HCT116 (cell line): ENCODE measurements around the gene CDK10. TPM values are rescaled to one million over a fixed set of nuclear protein-coding genes. Genes with fewer than 3 reads are reported as not detected.

Experiments
- ATAC-seq: fragments of 200-7000 bp; cut with Tn5 transposase; 2 replicates; pipeline ENCODE4 v1.9.1; 2020; ENCODE audit warnings: mild to moderate bottlenecking, moderate library complexity
- BruUV-seq: library from RNA; stranded (reverse); fragments of 400-500 nt; replicated peaks from 2 replicates; lab custom pipeline; 2021; lab: Mats Ljungman, UMichigan
- CTCF ChIA-PET: fragments of 300-600 bp; sonication (Branson Sonifier 250); formaldehyde crosslinking; loops from one replicate; lab custom pipeline; 2021; ENCODE audit warnings: antibody characterized with exemption; lab: Charles Lee
- POLR2A ChIA-PET: fragments of 300-600, 350-600 bp; sonication (Branson Sonifier 250); formaldehyde crosslinking; loops from one replicate; lab custom pipeline; 2021; ENCODE audit warnings: antibody characterized with exemption; lab: Charles Lee
- RAD21 ChIA-PET, 2 experiments: fragments of 300-600 bp; sonication (Branson Sonifier 250); formaldehyde crosslinking; loops; one replicate each; lab custom pipeline; 2023; ENCODE audit warnings: low total read pairs in 2 of 2; ENCODE audit not compliant: uncharacterized antibody in 2 of 2, unreplicated experiment in 2 of 2, low non-redundant PET in 1 of 2; lab: Charles Lee
- DNase-seq: peaks from one replicate; pipeline ENCODE4 v3.0.0-alpha.2; 2010; ENCODE audit warnings: low read depth, low spot score
- H2AFZ ChIP-seq: fragments of 200-600 bp; shearing (Covaris generic), sonication (generic); 2 replicates; pipeline ENCODE4 v1.6.1; 2017; ENCODE audit warnings: low read depth, mixed run types, mixed read lengths, antibody characterized with exemption, low read length; ENCODE audit not compliant: poor library complexity, severe bottlenecking
- H3K27ac ChIP-seq: 2 replicates; pipeline ENCODE4 v1.5.1; 2012; ENCODE audit warnings: low read depth, low read length
- H3K27me3 ChIP-seq: fragments of 200-600 bp; sonication (generic); 2 replicates; pipeline ENCODE4 v1.6.1; 2016; ENCODE audit warnings: mixed run types, low read length, mixed read lengths; ENCODE audit not compliant: insufficient read depth
- H3K36me3 ChIP-seq, 2 experiments: fragments of 200-500 bp in 1 of 2; fragments of 200-600 bp in 1 of 2; sonication (Bioruptor generic) in 1 of 2; sonication (generic) in 1 of 2; 2 replicates each; pipeline versions ENCODE4 v1.5.1 to v1.6.1; 2014 to 2016; ENCODE audit warnings: low read length in 2 of 2, inconsistent platforms in 1 of 2, mixed read lengths in 1 of 2, mixed run types in 1 of 2; ENCODE audit not compliant: insufficient read depth in 2 of 2, control insufficient read depth in 1 of 2
- H3K4me1 ChIP-seq, 2 experiments: fragments of 200-600 bp in 1 of 2; sonication (generic) in 1 of 2; 2 replicates each; pipeline versions ENCODE4 v1.5.1 to v1.6.1; 2012 to 2017; ENCODE audit warnings: low read length in 2 of 2, inconsistent platforms in 1 of 2, mild to moderate bottlenecking in 1 of 2, mixed read lengths in 1 of 2, mixed run types in 1 of 2, moderate library complexity in 1 of 2; ENCODE audit not compliant: insufficient read depth in 2 of 2, control insufficient read depth in 1 of 2
- H3K4me2 ChIP-seq: fragments of 200-600 bp; sonication (generic); 2 replicates; pipeline ENCODE4 v1.6.1; 2017; ENCODE audit warnings: mixed run types, low read length, mixed read lengths
- H3K4me3 ChIP-seq, 2 experiments: fragments of 200-600 bp in 1 of 2; sonication (generic) in 1 of 2; replicated peaks in 1 of 2; 2 replicates each; pipeline ENCODE4 v1.5.1; 2011 to 2016; ENCODE audit warnings: low read length in 2 of 2, control low read depth in 1 of 2, low read depth in 1 of 2, mild to moderate bottlenecking in 1 of 2, mixed read lengths in 1 of 2, mixed run types in 1 of 2
- H3K79me2 ChIP-seq: fragments of 200-600 bp; sonication (generic); 2 replicates; pipeline ENCODE4 v1.6.1; 2017; ENCODE audit warnings: mild to moderate bottlenecking, mixed run types, low read length, moderate library complexity, mixed read lengths; ENCODE audit not compliant: insufficient read depth
- H3K9ac ChIP-seq: fragments of 200-600 bp; sonication (generic); 2 replicates; pipeline ENCODE4 v1.6.1; 2016; ENCODE audit warnings: low read length, mixed read lengths
- H3K9me2 ChIP-seq: fragments of 200-600 bp; sonication (generic), shearing (Covaris generic); 2 replicates; pipeline ENCODE4 v1.6.1; 2017; ENCODE audit warnings: mixed run types, mild to moderate bottlenecking, moderate library complexity; ENCODE audit not compliant: insufficient read depth
- H3K9me3 ChIP-seq, 2 experiments: fragments of 200-500 bp in 1 of 2; fragments of 200-600 bp in 1 of 2; sonication (Bioruptor generic) in 1 of 2; sonication (generic) in 1 of 2; 2 replicates each; pipeline ENCODE4 v1.6.1; 2014 to 2017; ENCODE audit warnings: low read length in 2 of 2, mixed read lengths in 2 of 2, inconsistent platforms in 1 of 2, low read depth in 1 of 2, mild to moderate bottlenecking in 1 of 2, mixed run types in 1 of 2, moderate library complexity in 1 of 2; ENCODE audit not compliant: control insufficient read depth in 1 of 2, insufficient read depth in 1 of 2
- H4K20me1 ChIP-seq: fragments of 200-600 bp; sonication (generic), shearing (Covaris generic); 2 replicates; pipeline ENCODE4 v1.6.1; 2017; ENCODE audit warnings: mixed run types, mild to moderate bottlenecking, moderate library complexity; ENCODE audit not compliant: insufficient read depth
- CBX3 ChIP-seq: IDR thresholded peaks from 2 replicates; pipeline ENCODE4 v1.6.1; 2012; ENCODE audit warnings: low read depth
- CEBPB ChIP-seq: IDR thresholded peaks from 2 replicates; pipeline ENCODE4 v1.6.1; 2012; ENCODE audit warnings: low read depth
- ELF1 ChIP-seq: IDR thresholded peaks from 2 replicates; pipeline ENCODE4 v1.6.1; 2012; ENCODE audit warnings: low read depth, borderline replicate concordance
- EZH2 ChIP-seq: fragments of 200-600 bp; sonication (generic); IDR thresholded peaks from 2 replicates; pipeline ENCODE4 v1.6.1; 2017; ENCODE audit warnings: antibody characterized with exemption, mixed run types
- EZH2phosphoT487 ChIP-seq: fragments of 200-600 bp; IDR thresholded peaks from 2 replicates; pipeline ENCODE4 v1.6.1; 2018; ENCODE audit warnings: antibody characterized with exemption, borderline replicate concordance
- POLR2A ChIP-seq: IDR thresholded peaks from 2 replicates; pipeline ENCODE4 v1.7.0; 2011; ENCODE audit warnings: borderline replicate concordance; ENCODE audit not compliant: insufficient read depth, insufficient read length; ENCODE audit errors: extremely low read depth
- POLR2AphosphoS5 ChIP-seq: IDR thresholded peaks from 2 replicates; pipeline ENCODE4 v1.6.1; 2011; ENCODE audit warnings: mild to moderate bottlenecking, low read depth, low read length, moderate library complexity
- SIN3A ChIP-seq: IDR thresholded peaks from 2 replicates; pipeline ENCODE4 v1.6.1; 2012; ENCODE audit warnings: low read depth
- SP1 ChIP-seq: IDR thresholded peaks from 2 replicates; pipeline ENCODE4 v1.6.1; 2012; ENCODE audit warnings: low read depth
- SRF ChIP-seq: IDR thresholded peaks from 2 replicates; pipeline ENCODE4 v1.6.1; 2012; ENCODE audit warnings: low read depth
- TCF7L2 ChIP-seq: IDR thresholded peaks from 2 replicates; pipeline ENCODE4 v1.7.0; 2011; ENCODE audit warnings: borderline replicate concordance, inconsistent platforms; ENCODE audit not compliant: insufficient read depth, insufficient read length; ENCODE audit errors: extremely low read depth
- ZNF274 ChIP-seq: fragments of 200-500 bp; sonication (Bioruptor generic); IDR thresholded peaks from 2 replicates; pipeline ENCODE4 v1.6.1; 2014; ENCODE audit warnings: mild to moderate bottlenecking, low read depth, low read length, inconsistent platforms
- intact Hi-C: fragments of 100-400 bp; cut with micrococcal nuclease; formaldehyde crosslinking; loops from 2 replicates; pipeline ENCODE4 v1.10.0; 2022
- total RNA-seq: library from RNA; stranded (reverse); gene quantifications from one replicate; pipeline ENCODE4 v1.2.1, GENCODE V29; 2021; ENCODE audit not compliant: unreplicated experiment
- TF ChIP-seq, protein P1 (sequence below), 3 experiments: fragments of 200-600 bp in 1 of 3; sonication (generic) in 1 of 3; IDR thresholded peaks in 2 of 3; conservative IDR thresholded peaks in 1 of 3; 2 replicates each; pipeline ENCODE4 v1.5.1; 2012 to 2017; ENCODE audit warnings: low read depth in 2 of 3, low read length in 2 of 3, antibody characterized with exemption in 1 of 3, borderline replicate concordance in 1 of 3, control low read depth in 1 of 3, mild to moderate bottlenecking in 1 of 3, mixed read lengths in 1 of 3, mixed run types in 1 of 3, moderate library complexity in 1 of 3; ENCODE audit not compliant: insufficient read depth in 1 of 3
- TF ChIP-seq, protein P2 (sequence below): IDR thresholded peaks from 2 replicates; pipeline ENCODE4 v1.6.1; 2011; ENCODE audit warnings: mild to moderate bottlenecking, low read length, moderate library complexity; ENCODE audit not compliant: insufficient replicate concordance; ENCODE audit errors: extremely low read depth
- TF ChIP-seq, protein P3 (sequence below): IDR thresholded peaks from 2 replicates; pipeline ENCODE4 v1.6.1; 2012; ENCODE audit warnings: low read depth

Gene CDK10
- total RNA-seq, 1 experiment from 2014 or later = 165 TPM

DNA sequence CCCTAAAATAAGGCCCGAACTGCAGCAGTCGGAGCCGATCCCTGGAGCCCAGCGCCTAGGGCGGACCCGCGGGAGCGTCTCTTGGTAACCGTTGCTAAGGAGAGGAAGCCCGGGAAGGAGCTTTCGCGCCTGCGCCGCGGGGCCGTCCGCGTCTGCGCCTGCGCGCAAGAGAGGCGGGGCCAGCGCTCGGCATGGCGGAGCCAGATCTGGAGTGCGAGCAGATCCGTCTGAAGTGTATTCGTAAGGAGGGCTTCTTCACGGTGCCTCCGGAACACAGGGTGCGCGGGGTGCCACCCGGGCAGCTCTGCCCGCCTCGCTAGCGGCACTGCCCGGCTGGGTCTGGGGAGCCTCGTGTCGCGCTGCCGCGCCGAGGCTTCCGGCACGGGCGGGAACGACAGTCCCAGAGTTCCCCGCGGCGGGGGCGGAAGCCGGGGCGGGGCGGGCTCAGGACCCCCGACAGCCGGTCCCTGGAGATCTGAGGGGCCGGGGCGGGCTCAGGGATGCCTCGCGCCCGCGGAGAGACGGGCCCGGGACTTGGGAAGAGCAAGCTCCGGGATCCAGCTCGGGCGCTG is at the start of gene CDK10 (continued):
- TF ChIP-seq ELF1 = no peak; the same call in 1 of the 2 replicates
- no peak for TF ChIP-seq CBX3
- TF ChIP-seq SRF = no peak
- peak; percentile 95 for TF ChIP-seq POLR2AphosphoS5
- no peak for TF ChIP-seq SP1
- TF ChIP-seq EZH2 = no peak
- TF ChIP-seq TCF7L2 = peak; percentile 6
- TF ChIP-seq EZH2phosphoT487 = no peak

DNA sequence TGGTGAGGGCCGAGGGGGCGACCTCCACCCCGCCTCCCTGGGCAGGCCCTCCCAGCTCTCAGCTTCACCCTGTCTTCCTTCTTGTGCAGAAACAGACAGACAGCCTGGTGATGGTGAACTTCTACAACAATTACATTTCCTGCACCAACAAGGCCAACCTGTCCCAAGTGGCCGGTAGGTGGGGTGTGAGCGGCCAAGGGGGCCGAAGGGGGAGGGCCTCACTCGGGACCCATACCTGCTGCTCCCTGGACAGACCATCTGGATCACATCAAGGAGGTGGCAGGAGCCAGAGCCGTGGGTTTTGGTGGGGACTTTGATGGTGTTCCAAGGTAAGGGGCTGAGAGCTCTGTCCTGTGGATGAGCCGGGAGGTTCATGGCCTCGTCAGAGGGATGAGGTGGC is 49.1 kb upstream of the CDK10 start:
- H3K9me2 ChIP-seq = no peaks in the 10 kb centered on the region
- ChIA-PET CTCF (no interaction called here), POLR2A (no interaction called here), RAD21 (interaction anchor here in 1 of 2 experiments (1.0 kb wide), 1 partner anchor 38 kb away, joined by 3 read pairs; no protein-coding TSS in a partner anchor)
- no peak overlapping the region for H3K4me2 ChIP-seq
- no peak for DNase-seq
- no peaks in the 10 kb centered on the region for H3K79me2 ChIP-seq
- peaks cover 17% of the 10 kb centered on the region for H3K27me3 ChIP-seq
- no peak overlapping the region for H2AFZ ChIP-seq
- peaks cover 17 to 28% of the 10 kb centered on the region in 2 experiments for H3K4me1 ChIP-seq
- H3K4me3 ChIP-seq = no peak overlapping the region
- H4K20me1 ChIP-seq = no peaks in the 10 kb centered on the region
- H3K36me3 ChIP-seq = no peaks in the 10 kb centered on the region
- no peaks in the 10 kb centered on the region for H3K9me3 ChIP-seq
- BruUV-seq = no TSS peak
- no peak for ATAC-seq
- no peak overlapping the region for H3K9ac ChIP-seq
- TF ChIP-seq, protein P1, sequence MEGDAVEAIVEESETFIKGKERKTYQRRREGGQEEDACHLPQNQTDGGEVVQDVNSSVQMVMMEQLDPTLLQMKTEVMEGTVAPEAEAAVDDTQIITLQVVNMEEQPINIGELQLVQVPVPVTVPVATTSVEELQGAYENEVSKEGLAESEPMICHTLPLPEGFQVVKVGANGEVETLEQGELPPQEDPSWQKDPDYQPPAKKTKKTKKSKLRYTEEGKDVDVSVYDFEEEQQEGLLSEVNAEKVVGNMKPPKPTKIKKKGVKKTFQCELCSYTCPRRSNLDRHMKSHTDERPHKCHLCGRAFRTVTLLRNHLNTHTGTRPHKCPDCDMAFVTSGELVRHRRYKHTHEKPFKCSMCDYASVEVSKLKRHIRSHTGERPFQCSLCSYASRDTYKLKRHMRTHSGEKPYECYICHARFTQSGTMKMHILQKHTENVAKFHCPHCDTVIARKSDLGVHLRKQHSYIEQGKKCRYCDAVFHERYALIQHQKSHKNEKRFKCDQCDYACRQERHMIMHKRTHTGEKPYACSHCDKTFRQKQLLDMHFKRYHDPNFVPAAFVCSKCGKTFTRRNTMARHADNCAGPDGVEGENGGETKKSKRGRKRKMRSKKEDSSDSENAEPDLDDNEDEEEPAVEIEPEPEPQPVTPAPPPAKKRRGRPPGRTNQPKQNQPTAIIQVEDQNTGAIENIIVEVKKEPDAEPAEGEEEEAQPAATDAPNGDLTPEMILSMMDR (IDR thresholded peaks at IDR 0.05 in 2 of 3, conservative IDR thresholded peaks at IDR 0.05 in 1 of 3; ENCODE audit: borderline replicate concordance in 1 of 3, insufficient read depth in 1 of 3, low read depth in 2 of 3, low read length in 2 of 3) = no peak
- TF ChIP-seq SIN3A (no peak), SP1 (no peak), ZNF274 (no peak), POLR2AphosphoS5 (no peak), EZH2 (no peak), CEBPB (no peak), POLR2A (no peak), SRF (no peak), TCF7L2 (no peak)
- TF ChIP-seq, protein P2, sequence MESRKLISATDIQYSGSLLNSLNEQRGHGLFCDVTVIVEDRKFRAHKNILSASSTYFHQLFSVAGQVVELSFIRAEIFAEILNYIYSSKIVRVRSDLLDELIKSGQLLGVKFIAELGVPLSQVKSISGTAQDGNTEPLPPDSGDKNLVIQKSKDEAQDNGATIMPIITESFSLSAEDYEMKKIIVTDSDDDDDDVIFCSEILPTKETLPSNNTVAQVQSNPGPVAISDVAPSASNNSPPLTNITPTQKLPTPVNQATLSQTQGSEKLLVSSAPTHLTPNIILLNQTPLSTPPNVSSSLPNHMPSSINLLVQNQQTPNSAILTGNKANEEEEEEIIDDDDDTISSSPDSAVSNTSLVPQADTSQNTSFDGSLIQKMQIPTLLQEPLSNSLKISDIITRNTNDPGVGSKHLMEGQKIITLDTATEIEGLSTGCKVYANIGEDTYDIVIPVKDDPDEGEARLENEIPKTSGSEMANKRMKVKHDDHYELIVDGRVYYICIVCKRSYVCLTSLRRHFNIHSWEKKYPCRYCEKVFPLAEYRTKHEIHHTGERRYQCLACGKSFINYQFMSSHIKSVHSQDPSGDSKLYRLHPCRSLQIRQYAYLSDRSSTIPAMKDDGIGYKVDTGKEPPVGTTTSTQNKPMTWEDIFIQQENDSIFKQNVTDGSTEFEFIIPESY = no peak
- TF ChIP-seq, protein P3, sequence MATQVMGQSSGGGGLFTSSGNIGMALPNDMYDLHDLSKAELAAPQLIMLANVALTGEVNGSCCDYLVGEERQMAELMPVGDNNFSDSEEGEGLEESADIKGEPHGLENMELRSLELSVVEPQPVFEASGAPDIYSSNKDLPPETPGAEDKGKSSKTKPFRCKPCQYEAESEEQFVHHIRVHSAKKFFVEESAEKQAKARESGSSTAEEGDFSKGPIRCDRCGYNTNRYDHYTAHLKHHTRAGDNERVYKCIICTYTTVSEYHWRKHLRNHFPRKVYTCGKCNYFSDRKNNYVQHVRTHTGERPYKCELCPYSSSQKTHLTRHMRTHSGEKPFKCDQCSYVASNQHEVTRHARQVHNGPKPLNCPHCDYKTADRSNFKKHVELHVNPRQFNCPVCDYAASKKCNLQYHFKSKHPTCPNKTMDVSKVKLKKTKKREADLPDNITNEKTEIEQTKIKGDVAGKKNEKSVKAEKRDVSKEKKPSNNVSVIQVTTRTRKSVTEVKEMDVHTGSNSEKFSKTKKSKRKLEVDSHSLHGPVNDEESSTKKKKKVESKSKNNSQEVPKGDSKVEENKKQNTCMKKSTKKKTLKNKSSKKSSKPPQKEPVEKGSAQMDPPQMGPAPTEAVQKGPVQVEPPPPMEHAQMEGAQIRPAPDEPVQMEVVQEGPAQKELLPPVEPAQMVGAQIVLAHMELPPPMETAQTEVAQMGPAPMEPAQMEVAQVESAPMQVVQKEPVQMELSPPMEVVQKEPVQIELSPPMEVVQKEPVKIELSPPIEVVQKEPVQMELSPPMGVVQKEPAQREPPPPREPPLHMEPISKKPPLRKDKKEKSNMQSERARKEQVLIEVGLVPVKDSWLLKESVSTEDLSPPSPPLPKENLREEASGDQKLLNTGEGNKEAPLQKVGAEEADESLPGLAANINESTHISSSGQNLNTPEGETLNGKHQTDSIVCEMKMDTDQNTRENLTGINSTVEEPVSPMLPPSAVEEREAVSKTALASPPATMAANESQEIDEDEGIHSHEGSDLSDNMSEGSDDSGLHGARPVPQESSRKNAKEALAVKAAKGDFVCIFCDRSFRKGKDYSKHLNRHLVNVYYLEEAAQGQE = no peak
- intact Hi-C loops = no loop called here
- no peak overlapping the region for H3K27ac ChIP-seq
